HuH-7 (cell line): ENCODE measurements around the gene ATRNL1.

ENCODE experiments used
- DNase-seq: peaks from one replicate; pipeline ENCODE4 v3.0.0; 2011; ENCODE audit warnings: low spot score

ATRNL1 gene

GRCh38 chr10:115850666-115851065 lies 757.5 kb downstream of the ATRNL1 start:
- no peak for DNase-seq

- DNase-seq = no peak
These were observed 758.5 kb downstream of the ATRNL1 start for GRCh38 chr10:115851695-115852094.

GRCh38 chr10:115854740-115855435 lies 761.7 kb downstream of the ATRNL1 start:
- DNase-seq = no peak

- DNase-seq = no peak
These were observed 763.4 kb downstream of the ATRNL1 start for GRCh38 chr10:115856580-115856979.

GRCh38 chr10:115857856-115858255 lies 764.7 kb downstream of the ATRNL1 start:
- DNase-seq = no peak

- DNase-seq = no peak
These were observed 767.3 kb downstream of the ATRNL1 start for GRCh38 chr10:115860182-115861107.

GRCh38 chr10:115861455-115861854 lies 768.3 kb downstream of the ATRNL1 start:
- no peak for DNase-seq

GRCh38 chr10:115861864-115862263 lies 768.7 kb downstream of the ATRNL1 start:
- DNase-seq = no peak

- no peak for DNase-seq
These were observed 773.0 kb downstream of the ATRNL1 start for GRCh38 chr10:115866174-115866573.

- DNase-seq = no peak
These were observed 773.5 kb downstream of the ATRNL1 start for GRCh38 chr10:115866691-115867090.

GRCh38 chr10:115867305-115867704 lies 774.1 kb downstream of the ATRNL1 start:
- no peak for DNase-seq

GRCh38 chr10:115871855-115872254 lies 778.7 kb downstream of the ATRNL1 start:
- DNase-seq = no peak

GRCh38 chr10:115875172-115875571 lies 782.0 kb downstream of the ATRNL1 start:
- no peak for DNase-seq

- no peak for DNase-seq
These were observed 786.4 kb downstream of the ATRNL1 start for GRCh38 chr10:115879372-115880089.

GRCh38 chr10:115882021-115882420 lies 788.9 kb downstream of the ATRNL1 start:
- DNase-seq = no peak

- DNase-seq = no peak
These were observed 790.2 kb downstream of the ATRNL1 start for GRCh38 chr10:115883372-115883771.

GRCh38 chr10:115884331-115884730 lies 791.2 kb downstream of the ATRNL1 start:
- DNase-seq = no peak

- DNase-seq = no peak
These were observed 802.0 kb downstream of the ATRNL1 start for GRCh38 chr10:115895166-115895565.

GRCh38 chr10:115898242-115898641 lies 805.1 kb downstream of the ATRNL1 start:
- DNase-seq = no peak

GRCh38 chr10:115902596-115902995 lies 809.4 kb downstream of the ATRNL1 start:
- DNase-seq = no peak

GRCh38 chr10:115903207-115903606 lies 810.0 kb downstream of the ATRNL1 start:
- no peak for DNase-seq

- no peak for DNase-seq
These were observed 810.7 kb downstream of the ATRNL1 start for GRCh38 chr10:115903845-115904244.

- no peak for DNase-seq
These were observed 815.9 kb downstream of the ATRNL1 start for GRCh38 chr10:115909037-115909436.
